HFFc6 (cell line): ENCODE measurements around the gene CDH6. TPM values are rescaled to one million over a fixed set of nuclear protein-coding genes. Genes with fewer than 3 reads are reported as not detected.

Experiments
- DNase-seq: peaks from one replicate; pipeline ENCODE4 v3.0.0-alpha.2; 2018
- H3K27ac Mint-ChIP-seq: 2 replicates; pipeline ENCODE4 v1.8.0; 2020; ENCODE audit warnings: mild to moderate bottlenecking, mixed read lengths
- H3K27me3 Mint-ChIP-seq: 2 replicates; pipeline ENCODE4 v1.8.0; 2021; ENCODE audit warnings: mild to moderate bottlenecking, moderate library complexity, mixed read lengths; ENCODE audit not compliant: insufficient read depth
- H3K36me3 Mint-ChIP-seq: 2 replicates; pipeline ENCODE4 v1.8.0; 2021; ENCODE audit warnings: low read depth, mixed read lengths
- H3K4me1 Mint-ChIP-seq: 2 replicates; pipeline ENCODE4 v1.8.0; 2020; ENCODE audit warnings: low read depth, mixed read lengths
- H3K4me3 Mint-ChIP-seq: 2 replicates; pipeline ENCODE4 v1.8.0; 2020; ENCODE audit warnings: mild to moderate bottlenecking, moderate library complexity, mixed read lengths
- H3K9me3 Mint-ChIP-seq: 2 replicates; pipeline ENCODE4 v1.8.0; 2020; ENCODE audit warnings: mild to moderate bottlenecking, mixed read lengths
- total RNA-seq, 6 experiments: library from RNA; stranded (reverse); fragmentation: NEBNext Ultra II Directional; extraction: Animal tissue kit (Norgen Biotek cat#: 25700); gene quantifications; 2 replicates in 1 of 6; 3 replicates in 5 of 6; pipeline ENCODE4 v1.2.3, GENCODE V29; 2021
- TF ChIP-seq, protein P1 (sequence below): fragments of 200-600 bp; sonication (generic); IDR thresholded peaks from 2 replicates; pipeline ENCODE4 v1.5.0; 2021; ENCODE audit warnings: antibody characterized with exemption, mild to moderate bottlenecking

The CDH6 gene
- total RNA-seq, 6 experiments from 2014 or later, result 0.26 to 6.6 (median 5.0) TPM

DNA sequence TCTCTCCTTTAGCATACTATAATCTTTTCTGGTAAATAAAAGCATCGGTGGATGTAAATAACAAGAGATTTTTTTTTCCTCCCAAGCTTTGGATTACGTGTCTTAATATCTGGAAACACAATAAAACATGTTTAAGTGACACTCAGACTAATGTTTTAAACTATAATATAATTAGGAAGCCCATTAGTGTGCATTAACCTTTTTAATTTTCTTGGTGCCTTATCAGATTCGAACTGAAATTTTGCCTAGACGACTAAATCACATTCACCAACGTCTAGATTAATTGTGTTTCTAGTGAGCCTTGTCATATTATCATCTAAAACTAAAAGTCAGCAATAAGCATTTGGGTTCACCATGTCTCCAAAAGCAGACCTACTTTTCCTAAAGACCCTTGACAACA, 110.2 kb downstream of the CDH6 start:
- TF ChIP-seq, protein P1, sequence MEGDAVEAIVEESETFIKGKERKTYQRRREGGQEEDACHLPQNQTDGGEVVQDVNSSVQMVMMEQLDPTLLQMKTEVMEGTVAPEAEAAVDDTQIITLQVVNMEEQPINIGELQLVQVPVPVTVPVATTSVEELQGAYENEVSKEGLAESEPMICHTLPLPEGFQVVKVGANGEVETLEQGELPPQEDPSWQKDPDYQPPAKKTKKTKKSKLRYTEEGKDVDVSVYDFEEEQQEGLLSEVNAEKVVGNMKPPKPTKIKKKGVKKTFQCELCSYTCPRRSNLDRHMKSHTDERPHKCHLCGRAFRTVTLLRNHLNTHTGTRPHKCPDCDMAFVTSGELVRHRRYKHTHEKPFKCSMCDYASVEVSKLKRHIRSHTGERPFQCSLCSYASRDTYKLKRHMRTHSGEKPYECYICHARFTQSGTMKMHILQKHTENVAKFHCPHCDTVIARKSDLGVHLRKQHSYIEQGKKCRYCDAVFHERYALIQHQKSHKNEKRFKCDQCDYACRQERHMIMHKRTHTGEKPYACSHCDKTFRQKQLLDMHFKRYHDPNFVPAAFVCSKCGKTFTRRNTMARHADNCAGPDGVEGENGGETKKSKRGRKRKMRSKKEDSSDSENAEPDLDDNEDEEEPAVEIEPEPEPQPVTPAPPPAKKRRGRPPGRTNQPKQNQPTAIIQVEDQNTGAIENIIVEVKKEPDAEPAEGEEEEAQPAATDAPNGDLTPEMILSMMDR, result no peak
- H3K9me3 Mint-ChIP-seq, result no peaks in the 10 kb centered on the region
- no peak overlapping the region for H3K27ac Mint-ChIP-seq
- DNase-seq, result no peak
- H3K4me3 Mint-ChIP-seq, result no peak overlapping the region
- H3K36me3 Mint-ChIP-seq, result peaks cover 5% of the 10 kb centered on the region; the same call in 1 of the 2 replicates
- H3K4me1 Mint-ChIP-seq, result peaks cover 21% of the 10 kb centered on the region
- H3K27me3 Mint-ChIP-seq, result peaks cover 2% of the 10 kb centered on the region; the same call in 1 of the 2 replicates

GRCh38 chr5:31317665-31318064, 124.2 kb downstream of the CDH6 start:
- DNase-seq, result no peak
- H3K9me3 Mint-ChIP-seq, result no peaks in the 10 kb centered on the region
- no peaks in the 10 kb centered on the region for H3K36me3 Mint-ChIP-seq
- TF ChIP-seq, protein P1, result no peak
- H3K4me3 Mint-ChIP-seq, result no peak overlapping the region
- H3K27me3 Mint-ChIP-seq, result no peaks in the 10 kb centered on the region
- no peak overlapping the region for H3K27ac Mint-ChIP-seq
- H3K4me1 Mint-ChIP-seq, result peaks cover 12% of the 10 kb centered on the region; the same call in 1 of the 2 replicates

DNA sequence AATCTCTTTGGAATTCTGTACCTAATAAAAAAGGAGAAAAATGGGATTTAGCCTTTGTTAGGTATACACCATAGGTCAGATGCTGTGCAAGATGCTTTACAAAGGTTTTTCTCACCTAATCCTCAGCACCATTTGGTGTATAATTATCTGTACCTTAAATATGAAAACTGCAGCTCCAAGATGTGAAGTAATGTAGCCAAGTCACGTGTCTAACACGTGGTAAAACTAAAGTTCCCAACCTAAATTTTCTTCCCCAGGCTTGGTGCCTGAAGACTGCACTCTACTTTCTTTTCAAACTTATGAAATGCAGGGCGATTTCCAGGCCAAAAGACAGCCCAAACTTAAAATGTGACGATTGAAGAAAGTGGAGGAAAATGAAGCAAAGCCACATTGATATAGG, 125.8 kb downstream of the CDH6 start:
- H3K9me3 Mint-ChIP-seq, result no peaks in the 10 kb centered on the region
- H3K27me3 Mint-ChIP-seq, result no peaks in the 10 kb centered on the region
- DNase-seq, result no peak
- H3K4me1 Mint-ChIP-seq, result peaks cover 15% of the 10 kb centered on the region; the same call in 1 of the 2 replicates
- H3K36me3 Mint-ChIP-seq, result no peaks in the 10 kb centered on the region
- H3K4me3 Mint-ChIP-seq, result no peak overlapping the region
- TF ChIP-seq, protein P1, result no peak
- H3K27ac Mint-ChIP-seq, result no peak overlapping the region

- peak overlapping the region; percentile 50; the same call in 1 of the 2 replicates for H3K4me3 Mint-ChIP-seq
Measured at GRCh38 chr5:31322946-31323345, 129.5 kb downstream of the CDH6 start.

GRCh38 chr5:31324842-31325241, 131.4 kb downstream of the CDH6 start:
- TF ChIP-seq, protein P1, result no peak
- peaks cover 20% of the 10 kb centered on the region for H3K4me1 Mint-ChIP-seq
- no peaks in the 10 kb centered on the region for H3K9me3 Mint-ChIP-seq
- no peaks in the 10 kb centered on the region for H3K27me3 Mint-ChIP-seq
- no peak overlapping the region for H3K4me3 Mint-ChIP-seq
- no peak overlapping the region for H3K27ac Mint-ChIP-seq
- no peak for DNase-seq
- H3K36me3 Mint-ChIP-seq, result no peaks in the 10 kb centered on the region

More at GRCh38 chr5:31322946-31323345, 129.5 kb downstream of the CDH6 start:
- TF ChIP-seq, protein P1, result no peak
- Mint-ChIP-seq H3K4me1 (peaks cover 20% of the 10 kb centered on the region), H3K27me3 (no peaks in the 10 kb centered on the region), H3K27ac (no peak overlapping the region), H3K9me3 (no peaks in the 10 kb centered on the region), H3K36me3 (no peaks in the 10 kb centered on the region)
- no peak for DNase-seq
